Measurements from ENCODE around the gene MSN.

DNA sequence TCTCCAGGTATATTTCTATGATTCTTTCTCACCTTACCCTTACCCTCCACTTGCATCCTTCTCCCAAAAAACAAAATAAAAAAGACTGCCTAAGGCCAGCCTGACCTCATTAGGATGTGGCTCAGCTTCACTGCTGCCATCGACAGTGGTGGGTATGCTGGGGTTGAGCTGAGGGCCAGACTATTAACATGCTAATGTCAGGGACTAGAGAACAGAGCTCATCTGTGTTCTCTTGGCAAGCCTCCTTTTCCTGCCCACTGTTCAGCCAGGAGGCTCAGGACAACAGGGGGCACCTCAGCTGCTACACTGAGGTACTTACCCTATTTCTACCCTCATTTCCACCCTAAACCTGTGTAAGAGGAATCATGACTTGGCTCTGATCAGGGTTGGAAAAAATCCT lies 59.3 kb downstream of the MSN start:
- TF ChIP-seq, protein P1, sequence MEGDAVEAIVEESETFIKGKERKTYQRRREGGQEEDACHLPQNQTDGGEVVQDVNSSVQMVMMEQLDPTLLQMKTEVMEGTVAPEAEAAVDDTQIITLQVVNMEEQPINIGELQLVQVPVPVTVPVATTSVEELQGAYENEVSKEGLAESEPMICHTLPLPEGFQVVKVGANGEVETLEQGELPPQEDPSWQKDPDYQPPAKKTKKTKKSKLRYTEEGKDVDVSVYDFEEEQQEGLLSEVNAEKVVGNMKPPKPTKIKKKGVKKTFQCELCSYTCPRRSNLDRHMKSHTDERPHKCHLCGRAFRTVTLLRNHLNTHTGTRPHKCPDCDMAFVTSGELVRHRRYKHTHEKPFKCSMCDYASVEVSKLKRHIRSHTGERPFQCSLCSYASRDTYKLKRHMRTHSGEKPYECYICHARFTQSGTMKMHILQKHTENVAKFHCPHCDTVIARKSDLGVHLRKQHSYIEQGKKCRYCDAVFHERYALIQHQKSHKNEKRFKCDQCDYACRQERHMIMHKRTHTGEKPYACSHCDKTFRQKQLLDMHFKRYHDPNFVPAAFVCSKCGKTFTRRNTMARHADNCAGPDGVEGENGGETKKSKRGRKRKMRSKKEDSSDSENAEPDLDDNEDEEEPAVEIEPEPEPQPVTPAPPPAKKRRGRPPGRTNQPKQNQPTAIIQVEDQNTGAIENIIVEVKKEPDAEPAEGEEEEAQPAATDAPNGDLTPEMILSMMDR (IDR thresholded peaks at IDR 0.05; ENCODE audit: borderline replicate concordance, extremely low read depth, low read length, poor library complexity, severe bottlenecking) = no peak
- no peak for TF ChIP-seq EZH2 (IDR thresholded peaks at IDR 0.05; ENCODE audit: borderline replicate concordance, low read depth, low read length, severe bottlenecking)

Measured in DND-41 (cell line).